HG03097 (cell line): ENCODE data around the gene ARHGEF11.

Experiments used
- ATAC-seq: cut with Tn5 transposase; IDR thresholded peaks from one replicate; pipeline ENCODE4 v1.9.1; 2021; ENCODE audit not compliant: unreplicated experiment, low FRiP score

ARHGEF11 gene

DNA sequence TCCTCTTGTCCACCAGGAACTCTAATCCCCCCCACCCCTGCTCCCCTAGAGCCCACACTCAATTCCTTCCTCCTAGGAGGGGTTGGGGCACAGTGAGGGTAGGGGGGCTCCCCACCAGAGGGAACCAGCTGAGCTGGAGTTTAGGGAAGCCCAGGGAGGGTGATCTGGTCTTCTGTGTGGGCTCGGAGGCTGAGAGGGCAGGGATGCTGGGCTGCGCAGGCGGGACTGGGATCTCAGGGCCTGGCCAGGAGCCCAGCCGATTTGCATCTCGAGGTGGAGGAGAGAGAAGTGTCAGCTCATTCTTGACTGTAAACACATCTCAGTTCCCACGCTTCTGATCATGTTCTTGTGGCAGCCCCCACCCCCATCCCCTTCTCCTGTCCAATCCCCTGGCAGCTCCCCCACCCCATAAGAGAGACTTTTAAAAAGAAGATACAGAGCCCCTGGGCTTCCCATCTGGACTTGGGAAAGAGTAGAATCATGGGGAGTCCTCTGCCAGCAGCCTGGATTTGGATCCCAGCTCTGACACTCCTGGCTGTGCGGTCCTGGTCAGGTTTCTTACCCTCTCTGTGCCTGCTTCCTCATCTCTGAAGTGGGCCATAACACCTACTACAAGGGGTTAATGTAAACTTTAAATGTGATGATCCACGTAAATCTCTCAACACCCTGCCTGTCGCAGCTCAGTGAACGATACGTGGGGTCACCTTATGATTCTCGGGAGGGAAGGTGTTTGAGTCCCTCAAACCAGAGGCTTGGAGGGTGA lies 145.4 kb downstream of the ARHGEF11 start:
- ATAC-seq, result no peak

- no peak for ATAC-seq
These were observed 146.4 kb downstream of the ARHGEF11 start for GRCh38 chr1:156898971-156899664.

GRCh38 chr1:156898161-156898566 lies 147.4 kb downstream of the ARHGEF11 start:
- no peak for ATAC-seq

DNA sequence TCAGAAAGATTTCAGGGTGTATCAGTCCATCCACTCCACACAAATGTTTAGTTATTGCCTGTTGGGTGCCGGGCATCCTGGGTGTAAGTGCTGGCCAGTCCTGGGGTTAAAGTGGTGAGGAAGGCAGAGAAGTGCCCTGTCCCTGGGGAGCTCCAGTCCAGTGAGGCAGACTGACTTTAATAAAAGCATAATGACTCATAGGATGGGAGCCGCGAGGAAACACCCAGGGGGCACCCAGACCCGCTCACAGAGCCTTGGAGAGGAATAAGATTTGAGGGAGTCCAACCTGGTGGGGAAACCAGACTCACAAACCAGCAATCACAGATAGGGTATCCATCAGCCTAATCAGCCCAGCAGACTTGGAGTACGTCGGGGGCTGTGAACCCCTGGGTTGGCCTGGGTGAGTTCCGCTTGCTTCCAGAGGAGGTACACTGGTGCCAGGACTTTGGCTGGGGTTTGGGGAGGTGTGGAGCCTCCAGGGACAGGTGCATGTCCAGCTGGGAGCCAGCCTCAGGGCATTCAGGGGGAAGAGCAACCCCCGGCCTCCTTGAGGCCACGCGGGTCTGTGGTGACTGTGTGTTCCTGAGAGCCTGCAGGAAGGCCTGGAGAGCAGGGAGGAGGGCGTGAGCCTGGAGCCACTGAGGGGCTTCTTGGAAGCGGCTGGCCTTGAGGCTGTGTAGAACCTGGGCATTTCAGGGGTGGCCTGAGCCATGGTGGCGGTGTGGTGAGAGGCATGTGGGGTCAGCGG lies 148.3 kb downstream of the ARHGEF11 start:
- no peak for ATAC-seq

DNA sequence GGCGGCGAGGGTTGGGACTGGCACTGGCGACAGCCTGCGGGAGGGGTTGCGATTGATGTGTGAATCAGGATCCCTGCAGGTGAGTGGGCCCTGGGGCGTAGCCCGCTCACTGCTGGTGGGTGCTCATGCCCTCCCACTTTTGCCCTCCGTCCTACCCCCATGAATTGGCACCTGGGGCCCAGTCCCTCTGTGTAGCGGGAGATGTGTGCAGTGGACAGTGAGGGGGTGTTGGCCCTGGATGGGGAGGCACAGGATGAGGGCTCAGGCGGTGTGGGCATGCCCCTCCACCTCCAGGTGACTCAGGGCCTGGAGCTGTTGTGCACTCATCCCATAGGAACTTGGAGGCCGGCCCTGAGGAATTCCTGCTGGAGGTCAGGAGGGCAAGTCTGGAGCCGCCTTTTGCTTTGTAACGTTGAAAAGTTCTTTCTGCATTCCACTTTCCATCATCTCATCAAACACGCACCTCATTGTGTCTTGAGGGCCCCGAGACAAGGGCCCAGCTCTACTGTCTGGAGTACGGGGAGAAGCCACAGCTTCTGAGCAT lies 149.0 kb downstream of the ARHGEF11 start:
- ATAC-seq, result no peak

GRCh38 chr1:156895927-156896326 lies 149.6 kb downstream of the ARHGEF11 start:
- ATAC-seq, result no peak

DNA sequence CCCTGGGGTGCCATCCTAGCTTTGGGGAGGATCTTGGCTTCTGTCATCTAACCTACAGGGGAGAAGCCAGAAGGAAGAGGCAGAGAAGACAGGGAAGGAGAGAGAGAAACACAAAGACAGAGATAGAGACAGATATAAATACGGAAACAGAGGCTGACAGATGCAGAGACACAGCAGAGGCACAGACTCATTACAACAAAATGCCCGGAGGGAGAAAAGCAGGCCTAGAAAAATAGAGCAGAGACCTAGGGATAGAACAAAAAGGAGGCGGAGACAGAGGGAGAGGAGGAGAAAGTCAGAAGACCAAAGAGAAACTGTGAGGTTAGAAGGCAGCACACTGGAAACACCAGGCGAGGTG lies 150.1 kb downstream of the ARHGEF11 start:
- no peak for ATAC-seq

- ATAC-seq, result no peak
These were observed 150.7 kb downstream of the ARHGEF11 start for GRCh38 chr1:156894711-156895454.

GRCh38 chr1:156894001-156894400 lies 151.5 kb downstream of the ARHGEF11 start:
- no peak for ATAC-seq

DNA sequence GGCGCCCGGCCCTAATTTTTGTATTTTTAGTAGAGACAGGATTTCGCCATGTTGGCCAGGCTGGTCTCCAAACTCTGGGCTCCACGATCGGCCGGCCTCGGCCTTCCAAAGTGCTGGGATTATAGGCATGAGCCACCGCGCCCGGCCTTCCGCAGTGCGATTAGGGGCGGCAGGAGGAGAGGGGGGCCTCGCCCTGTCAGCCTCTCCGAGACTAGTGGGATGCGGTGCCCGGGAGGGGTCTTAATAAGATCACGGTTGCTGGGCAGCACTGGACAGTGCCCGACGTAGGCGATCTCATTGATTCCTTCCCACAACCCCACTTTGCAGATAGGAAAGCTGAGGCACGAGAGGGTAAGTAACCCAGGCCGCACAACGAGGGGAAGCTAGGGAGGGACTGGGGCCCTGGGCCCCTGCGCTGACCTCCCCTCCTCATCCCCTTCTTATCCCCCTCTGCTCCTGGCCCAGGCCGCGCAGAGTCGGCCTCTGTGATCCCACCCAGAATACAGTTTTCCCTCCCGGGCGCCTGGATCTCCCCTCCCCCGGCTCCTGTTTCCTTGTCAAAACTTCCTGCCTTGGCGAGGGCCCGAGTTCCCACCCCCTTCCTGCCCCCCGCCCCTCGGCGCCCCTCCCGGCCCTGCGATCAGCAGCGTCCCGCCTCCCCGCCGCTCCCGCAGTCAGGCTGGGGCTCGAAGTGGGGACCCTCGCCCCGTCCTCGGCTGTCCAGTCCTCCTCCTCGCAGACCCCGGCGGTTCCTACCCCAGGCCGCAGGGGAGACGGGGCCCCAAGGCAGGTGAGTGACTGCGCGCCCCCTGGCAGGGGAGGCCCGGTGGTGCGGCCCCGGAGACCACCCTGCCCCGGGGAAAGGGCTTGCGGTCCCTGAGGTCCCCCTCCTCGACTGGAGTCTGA lies 152.2 kb downstream of the ARHGEF11 start, which contains the start of gene PEAR1:
Gene PEAR1 (plus strand): TSS at position 671 of the 906 bp plus-strand sequence. CDS start 10,209 bp downstream, outside the sequence.
- ATAC-seq, result no peak

GRCh38 chr1:156892190-156893047 lies 153.1 kb downstream of the ARHGEF11 start:
- peak; percentile 62 for ATAC-seq

GRCh38 chr1:156889802-156890580 lies 155.6 kb downstream of the ARHGEF11 start:
- ATAC-seq, result no peak

- no peak for ATAC-seq
These were observed 157.8 kb downstream of the ARHGEF11 start for GRCh38 chr1:156887734-156888133.

DNA sequence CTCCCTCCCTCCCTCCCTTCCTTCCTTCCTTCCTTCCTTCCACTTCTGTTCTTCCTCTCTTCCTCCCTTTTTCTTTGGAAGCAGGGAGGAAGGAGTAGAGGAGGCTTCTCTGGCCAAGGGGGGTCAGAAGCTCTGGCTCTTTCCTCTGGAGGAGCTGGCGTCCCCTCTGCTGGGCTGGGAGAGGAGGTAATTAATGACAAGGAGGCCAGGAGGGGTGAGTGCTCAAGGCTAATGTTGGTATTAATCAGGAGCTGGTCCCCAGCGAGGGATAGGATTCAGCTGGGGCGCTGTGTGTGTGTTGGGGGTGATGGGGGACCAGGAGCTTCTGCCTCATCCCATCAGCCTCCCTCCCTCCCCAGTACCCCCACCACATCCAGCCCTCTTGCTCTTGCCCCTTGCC lies 158.2 kb downstream of the ARHGEF11 start:
- no peak for ATAC-seq

- ATAC-seq, result no peak
These were observed 158.8 kb downstream of the ARHGEF11 start for GRCh38 chr1:156886583-156887281.

- ATAC-seq, result no peak
These were observed 159.6 kb downstream of the ARHGEF11 start for GRCh38 chr1:156885880-156886355.

DNA sequence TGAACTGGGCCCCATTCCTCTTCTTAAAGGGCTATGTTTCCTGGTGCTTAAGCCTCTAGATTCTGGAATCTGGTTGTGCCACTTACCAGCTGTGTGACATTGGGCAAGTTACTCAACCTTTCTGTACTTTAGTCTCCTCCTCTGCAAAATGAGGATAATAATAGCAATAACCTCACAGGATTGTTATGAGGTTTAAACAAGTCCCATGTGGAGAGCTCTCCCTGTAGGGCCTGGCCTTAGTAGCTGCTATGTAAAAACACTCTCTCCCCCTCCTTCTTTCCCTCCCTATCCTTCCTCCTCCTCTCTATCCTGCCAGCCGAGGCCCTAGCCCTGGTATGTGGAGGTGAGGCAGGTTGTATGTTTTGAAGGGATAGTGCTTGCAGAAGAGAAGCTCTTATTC lies 160.2 kb downstream of the ARHGEF11 start:
- no peak for ATAC-seq
